GM18870 (cell line): ENCODE data around the gene DAND5.

Experiments used
- ATAC-seq: cut with Tn5 transposase; IDR thresholded peaks from one replicate; pipeline ENCODE4 v1.9.1; 2021; ENCODE audit warnings: moderate library complexity; ENCODE audit not compliant: unreplicated experiment

The DAND5 gene

GRCh38 chr19:13007292-13008045 is 38.1 kb downstream of the DAND5 start:
- ATAC-seq = no peak

GRCh38 chr19:13008926-13009787 is 39.8 kb downstream of the DAND5 start:
- ATAC-seq = no peak

GRCh38 chr19:13010038-13010991 is 40.9 kb downstream of the DAND5 start:
- ATAC-seq = no peak

GRCh38 chr19:13010992-13011652 is 41.7 kb downstream of the DAND5 start:
- no peak for ATAC-seq

- ATAC-seq = no peak
These were observed 42.4 kb downstream of the DAND5 start for GRCh38 chr19:13011653-13012389.

GRCh38 chr19:13012390-13012689 is 43.0 kb downstream of the DAND5 start:
- ATAC-seq = no peak

GRCh38 chr19:13012690-13013608 is 43.6 kb downstream of the DAND5 start:
- no peak for ATAC-seq

- ATAC-seq = no peak
These were observed 44.3 kb downstream of the DAND5 start for GRCh38 chr19:13013649-13014048.

- no peak for ATAC-seq
These were observed 44.9 kb downstream of the DAND5 start for GRCh38 chr19:13014101-13014920.

GRCh38 chr19:13014921-13015280 is 45.5 kb downstream of the DAND5 start:
- ATAC-seq = no peak

GRCh38 chr19:13015361-13016223 is 46.2 kb downstream of the DAND5 start:
- ATAC-seq = no peak

- no peak for ATAC-seq
These were observed 46.9 kb downstream of the DAND5 start for GRCh38 chr19:13016245-13016627.

- no peak for ATAC-seq
These were observed 47.4 kb downstream of the DAND5 start for GRCh38 chr19:13016628-13017305.

- ATAC-seq = no peak
These were observed 48.1 kb downstream of the DAND5 start for GRCh38 chr19:13017306-13018034.

- no peak for ATAC-seq
These were observed 48.9 kb downstream of the DAND5 start for GRCh38 chr19:13018035-13018914.
